Measurements from ENCODE around the gene FAT3. TPM values are rescaled to one million over a fixed set of nuclear protein-coding genes. Genes with fewer than 3 reads are reported as not detected.

Gene FAT3
- total RNA-seq, 2 experiments from 2014 or later: not detected

DNA sequence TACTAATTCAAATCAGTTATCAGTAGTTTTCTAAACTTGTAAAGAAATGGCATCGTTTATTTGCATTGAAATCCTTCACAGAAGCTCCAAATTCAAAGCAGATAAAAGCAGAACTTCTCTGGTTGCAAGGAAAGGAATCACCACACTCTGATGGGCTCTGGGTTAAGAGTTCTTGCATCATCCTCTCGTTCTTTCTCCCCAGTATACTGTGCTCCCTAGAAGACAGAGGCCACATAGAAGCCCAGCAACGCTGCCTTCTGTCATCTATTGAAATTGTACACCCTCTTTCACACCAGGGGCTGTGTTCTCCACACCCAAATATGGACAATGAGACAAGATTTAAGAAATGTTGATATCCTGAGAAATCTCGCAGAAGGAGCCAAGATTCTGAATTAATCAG is 29.3 kb downstream of the FAT3 start:
- BruUV-seq (replicated peaks): no TSS peak
- ChIA-PET CTCF (ENCODE audit: unreplicated experiment) (no interaction called here), POLR2A (interaction anchor here (1.9 kb wide), 1 partner anchor 15 kb away, joined by 4 read pairs; no protein-coding TSS in a partner anchor)
- Histone ChIP-seq H2AFZ (ENCODE audit: low read length) (no peak overlapping the region), H3K4me3 (ENCODE audit: low read depth, low read length, poor library complexity, severe bottlenecking) (no peak overlapping the region), H3K79me2 (ENCODE audit: insufficient read depth, low read depth, low read length) (no peaks in the 10 kb centered on the region), H3K27ac (ENCODE audit: low read depth, low read length, poor library complexity, severe bottlenecking) (no peak overlapping the region), H4K20me1 (ENCODE audit: insufficient read depth, low read length) (no peaks in the 10 kb centered on the region), H3K36me3 (ENCODE audit: insufficient read depth, low read length) (no peaks in the 10 kb centered on the region), H3K4me1 (ENCODE audit: insufficient read depth, low read length, poor library complexity, severe bottlenecking) (no peaks in the 10 kb centered on the region), H3K4me2 (ENCODE audit: low read length) (no peak overlapping the region), H3K9me2 (ENCODE audit: insufficient read depth, low read length) (no peaks in the 10 kb centered on the region), H3K9me3 (ENCODE audit: low read length) (no peaks in the 10 kb centered on the region)
- no peak for DNase-seq (ENCODE audit: low spot score)
- intact Hi-C loops (cut with micrococcal nuclease; ENCODE audit: unreplicated experiment): no loop called here
- TF ChIP-seq, protein P1, sequence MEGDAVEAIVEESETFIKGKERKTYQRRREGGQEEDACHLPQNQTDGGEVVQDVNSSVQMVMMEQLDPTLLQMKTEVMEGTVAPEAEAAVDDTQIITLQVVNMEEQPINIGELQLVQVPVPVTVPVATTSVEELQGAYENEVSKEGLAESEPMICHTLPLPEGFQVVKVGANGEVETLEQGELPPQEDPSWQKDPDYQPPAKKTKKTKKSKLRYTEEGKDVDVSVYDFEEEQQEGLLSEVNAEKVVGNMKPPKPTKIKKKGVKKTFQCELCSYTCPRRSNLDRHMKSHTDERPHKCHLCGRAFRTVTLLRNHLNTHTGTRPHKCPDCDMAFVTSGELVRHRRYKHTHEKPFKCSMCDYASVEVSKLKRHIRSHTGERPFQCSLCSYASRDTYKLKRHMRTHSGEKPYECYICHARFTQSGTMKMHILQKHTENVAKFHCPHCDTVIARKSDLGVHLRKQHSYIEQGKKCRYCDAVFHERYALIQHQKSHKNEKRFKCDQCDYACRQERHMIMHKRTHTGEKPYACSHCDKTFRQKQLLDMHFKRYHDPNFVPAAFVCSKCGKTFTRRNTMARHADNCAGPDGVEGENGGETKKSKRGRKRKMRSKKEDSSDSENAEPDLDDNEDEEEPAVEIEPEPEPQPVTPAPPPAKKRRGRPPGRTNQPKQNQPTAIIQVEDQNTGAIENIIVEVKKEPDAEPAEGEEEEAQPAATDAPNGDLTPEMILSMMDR (conservative IDR thresholded peaks at IDR 0.05; ENCODE audit: low read length): no peak
- TF ChIP-seq EZH2phosphoT487 (IDR thresholded peaks at IDR 0.05; ENCODE audit: borderline replicate concordance, low read depth, low read length): no peak

DNA sequence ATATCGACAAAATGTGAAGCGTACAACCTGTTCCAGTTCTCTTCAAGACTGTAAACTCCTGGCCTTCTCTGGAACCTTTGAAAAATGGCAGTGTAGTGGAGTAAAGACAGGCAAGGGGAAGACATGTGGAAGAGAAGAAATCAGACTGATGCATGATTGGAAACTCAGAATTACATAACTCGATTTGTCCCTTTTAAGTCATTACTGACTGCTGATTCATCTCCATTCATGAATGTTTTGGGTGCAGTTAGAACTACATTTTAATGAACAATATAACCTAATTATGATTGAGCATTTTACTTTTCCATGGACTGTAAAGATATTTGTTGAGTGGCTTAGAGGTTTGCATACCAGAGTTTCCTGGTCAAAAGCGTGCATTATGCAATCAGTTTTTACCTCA is 32.9 kb downstream of the FAT3 start:
- no peak for DNase-seq (ENCODE audit: low spot score)
- no TSS peak for BruUV-seq (replicated peaks)
- POLR2A ChIA-PET: no interaction called here
- H3K4me1 ChIP-seq (ENCODE audit: insufficient read depth, low read length, poor library complexity, severe bottlenecking): no peaks in the 10 kb centered on the region
- no peak overlapping the region for H2AFZ ChIP-seq (ENCODE audit: low read length)
- H3K36me3 ChIP-seq (ENCODE audit: insufficient read depth, low read length): no peaks in the 10 kb centered on the region
- no peak overlapping the region for H3K4me2 ChIP-seq (ENCODE audit: low read length)
- CTCF ChIA-PET (ENCODE audit: unreplicated experiment): no interaction called here
- intact Hi-C loops (cut with micrococcal nuclease; ENCODE audit: unreplicated experiment): no loop called here
- H3K9me2 ChIP-seq (ENCODE audit: insufficient read depth, low read length): no peaks in the 10 kb centered on the region
- no peak overlapping the region for H3K27ac ChIP-seq (ENCODE audit: low read depth, low read length, poor library complexity, severe bottlenecking)
- H4K20me1 ChIP-seq (ENCODE audit: insufficient read depth, low read length): no peaks in the 10 kb centered on the region
- H3K9me3 ChIP-seq (ENCODE audit: low read length): no peaks in the 10 kb centered on the region
- TF ChIP-seq EZH2phosphoT487 (IDR thresholded peaks at IDR 0.05; ENCODE audit: borderline replicate concordance, low read depth, low read length): no peak
- TF ChIP-seq, protein P1 (conservative IDR thresholded peaks at IDR 0.05; ENCODE audit: low read length): no peak
- no peaks in the 10 kb centered on the region for H3K79me2 ChIP-seq (ENCODE audit: insufficient read depth, low read depth, low read length)
- H3K4me3 ChIP-seq (ENCODE audit: low read depth, low read length, poor library complexity, severe bottlenecking): no peak overlapping the region

DNA sequence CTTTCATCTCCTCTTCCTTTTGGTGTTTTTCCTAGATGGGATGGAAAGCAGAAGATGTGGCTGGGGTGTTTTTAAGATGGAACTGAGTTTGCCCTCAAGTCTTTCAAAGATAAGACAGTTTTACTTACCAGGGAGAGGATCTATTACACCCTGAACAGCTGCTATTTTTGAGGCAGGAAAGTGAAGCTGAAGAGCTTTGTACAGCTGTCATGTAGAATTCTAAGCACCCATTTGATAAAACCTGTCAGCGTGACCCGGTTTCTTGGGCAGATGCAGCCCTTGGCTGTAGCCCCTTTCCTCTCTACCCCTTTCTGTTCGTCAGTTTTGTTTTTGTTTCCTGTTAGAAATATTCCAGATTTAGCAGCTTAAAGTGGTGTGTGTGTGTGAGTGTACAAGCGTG is 35.2 kb downstream of the FAT3 start:
- Histone ChIP-seq H3K27ac (ENCODE audit: low read depth, low read length, poor library complexity, severe bottlenecking) (no peak overlapping the region), H3K9me2 (ENCODE audit: insufficient read depth, low read length) (no peaks in the 10 kb centered on the region), H4K20me1 (ENCODE audit: insufficient read depth, low read length) (no peaks in the 10 kb centered on the region), H3K36me3 (ENCODE audit: insufficient read depth, low read length) (no peaks in the 10 kb centered on the region), H3K9me3 (ENCODE audit: low read length) (no peaks in the 10 kb centered on the region), H3K4me2 (ENCODE audit: low read length) (no peak overlapping the region), H2AFZ (ENCODE audit: low read length) (no peak overlapping the region), H3K79me2 (ENCODE audit: insufficient read depth, low read depth, low read length) (no peaks in the 10 kb centered on the region), H3K4me3 (ENCODE audit: low read depth, low read length, poor library complexity, severe bottlenecking) (no peak overlapping the region), H3K4me1 (ENCODE audit: insufficient read depth, low read length, poor library complexity, severe bottlenecking) (no peaks in the 10 kb centered on the region)
- ChIA-PET CTCF (ENCODE audit: unreplicated experiment) (no interaction called here), POLR2A (no interaction called here)
- no peak for DNase-seq (ENCODE audit: low spot score)
- intact Hi-C loops (cut with micrococcal nuclease; ENCODE audit: unreplicated experiment): no loop called here
- TF ChIP-seq, protein P1 (conservative IDR thresholded peaks at IDR 0.05; ENCODE audit: low read length): no peak
- no peak for TF ChIP-seq EZH2phosphoT487 (IDR thresholded peaks at IDR 0.05; ENCODE audit: borderline replicate concordance, low read depth, low read length)
- no TSS peak for BruUV-seq (replicated peaks)

Data from OCI-LY7 (cell line).